HG02970 (cell line): ENCODE results near the gene RTN4IP1.
A peak's percentile ranks its signal among the peaks of the same experiment; 100 is the strongest.

Source experiments
- ATAC-seq: cut with Tn5 transposase; IDR thresholded peaks from one replicate; pipeline ENCODE4 v1.9.1; 2021; ENCODE audit warnings: mild to moderate bottlenecking, moderate library complexity, moderate number of reproducible peaks; ENCODE audit not compliant: unreplicated experiment, low FRiP score

The RTN4IP1 gene

GRCh38 chr6:106629103-106629858 lies at the start of gene RTN4IP1, which contains the start of gene QRSL1:
Gene RTN4IP1, minus strand, starts transcription at chr6:106629498. Its CDS starts 477 bp downstream, at chr6:106629021.
Gene QRSL1, plus strand, starts transcription at chr6:106629578. Its CDS starts 104 bp downstream, at chr6:106629682.
- ATAC-seq, result peak; percentile 69

DNA sequence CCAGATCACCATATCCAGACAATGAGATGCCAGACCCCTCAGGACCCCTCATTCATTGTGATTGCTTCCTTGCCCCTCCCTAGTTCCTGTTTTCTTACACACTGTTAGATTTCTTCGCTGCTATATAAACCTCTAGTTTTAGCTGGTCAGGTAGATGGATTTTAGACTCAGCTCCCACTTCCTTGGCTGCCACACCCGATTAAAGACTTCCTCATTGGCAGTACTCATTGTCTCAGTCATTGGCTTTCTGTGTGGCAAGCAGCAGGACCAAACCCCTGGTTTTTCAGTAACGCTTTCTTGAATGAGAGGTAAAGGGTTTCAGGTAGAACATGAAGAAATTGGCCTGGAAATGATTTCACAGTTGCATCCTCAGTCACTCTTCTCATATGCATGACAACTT lies 48.0 kb upstream of the RTN4IP1 start:
- ATAC-seq, result no peak

GRCh38 chr6:106674541-106675229 lies 45.4 kb upstream of the RTN4IP1 start:
- no peak for ATAC-seq

GRCh38 chr6:106671651-106672050 lies 42.4 kb upstream of the RTN4IP1 start:
- no peak for ATAC-seq

GRCh38 chr6:106670236-106670635 lies 40.9 kb upstream of the RTN4IP1 start:
- ATAC-seq, result no peak

DNA sequence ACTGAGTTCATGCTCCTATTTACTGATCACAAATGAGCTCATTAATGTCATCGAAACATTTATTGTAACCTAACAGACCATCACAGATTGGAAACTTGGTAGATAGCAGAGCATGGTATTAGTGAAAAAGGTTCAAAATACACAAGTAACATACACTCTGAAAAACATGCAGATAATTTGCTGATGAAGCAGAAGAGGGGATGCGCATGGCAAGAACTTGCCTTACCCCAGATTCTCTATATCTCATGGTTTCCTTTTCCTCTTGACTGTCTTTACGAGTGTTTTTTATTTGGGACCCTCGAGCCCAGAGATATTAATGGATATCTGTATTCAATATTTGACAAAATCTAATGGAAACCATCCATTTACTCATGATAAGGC lies 37.7 kb upstream of the RTN4IP1 start:
- ATAC-seq, result no peak

DNA sequence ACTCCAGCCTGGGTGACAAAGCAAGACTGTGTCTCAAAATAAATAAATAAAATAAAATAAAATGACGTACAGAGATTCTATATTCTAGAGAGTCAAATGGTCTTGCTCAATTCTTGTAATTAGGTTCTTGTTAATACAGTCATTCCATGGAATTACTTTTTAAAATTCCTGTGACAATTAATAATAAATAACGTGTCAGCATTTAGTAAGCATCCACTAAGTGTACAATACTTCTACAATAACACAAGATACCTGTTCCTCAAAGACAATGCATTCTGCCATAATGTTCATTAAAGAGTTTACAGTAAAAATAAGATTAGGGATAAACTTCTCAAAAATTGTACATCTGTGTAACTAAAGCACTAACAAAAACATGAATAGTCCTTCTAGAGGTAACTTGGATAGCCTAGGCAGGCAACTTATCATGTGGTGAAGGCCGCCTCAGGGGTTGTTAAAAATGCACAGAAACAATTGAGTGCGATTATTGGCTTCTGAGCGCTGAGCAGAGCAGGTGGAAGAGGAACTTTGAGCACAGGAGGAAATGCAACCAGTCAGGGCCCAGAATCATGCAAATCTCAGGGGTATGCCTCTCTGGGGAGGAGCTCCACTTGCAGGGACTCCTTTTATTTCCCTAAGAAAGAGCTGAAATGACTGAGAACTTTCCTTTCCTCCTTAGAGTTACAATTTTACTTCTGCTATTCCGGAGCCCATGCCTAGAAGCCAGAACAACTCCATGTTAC lies 37.2 kb upstream of the RTN4IP1 start:
- ATAC-seq, result peak; percentile 80

DNA sequence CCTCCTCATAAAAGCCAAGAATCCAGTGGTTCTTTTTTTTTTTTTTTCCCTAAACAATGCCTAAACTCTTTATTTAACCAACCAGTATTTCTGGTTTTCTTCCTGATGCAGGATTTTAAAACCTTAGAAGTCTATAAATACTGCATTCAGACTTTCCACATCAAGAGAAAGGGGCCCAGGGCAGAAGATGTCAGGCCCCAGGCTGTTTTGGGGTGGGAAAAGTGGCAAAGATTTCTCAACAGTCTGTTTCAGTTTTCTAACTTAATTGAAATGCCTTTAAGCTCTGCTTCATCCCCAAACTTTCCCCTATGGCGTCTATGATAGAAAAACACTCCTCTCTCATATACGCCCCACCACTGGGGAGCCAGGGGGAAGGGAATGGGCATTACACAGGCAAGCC lies 33.2 kb upstream of the RTN4IP1 start:
- no peak for ATAC-seq

GRCh38 chr6:106659859-106660258 lies 30.6 kb upstream of the RTN4IP1 start:
- no peak for ATAC-seq

- no peak for ATAC-seq
These were observed 29.2 kb upstream of the RTN4IP1 start for GRCh38 chr6:106658469-106658868.

DNA sequence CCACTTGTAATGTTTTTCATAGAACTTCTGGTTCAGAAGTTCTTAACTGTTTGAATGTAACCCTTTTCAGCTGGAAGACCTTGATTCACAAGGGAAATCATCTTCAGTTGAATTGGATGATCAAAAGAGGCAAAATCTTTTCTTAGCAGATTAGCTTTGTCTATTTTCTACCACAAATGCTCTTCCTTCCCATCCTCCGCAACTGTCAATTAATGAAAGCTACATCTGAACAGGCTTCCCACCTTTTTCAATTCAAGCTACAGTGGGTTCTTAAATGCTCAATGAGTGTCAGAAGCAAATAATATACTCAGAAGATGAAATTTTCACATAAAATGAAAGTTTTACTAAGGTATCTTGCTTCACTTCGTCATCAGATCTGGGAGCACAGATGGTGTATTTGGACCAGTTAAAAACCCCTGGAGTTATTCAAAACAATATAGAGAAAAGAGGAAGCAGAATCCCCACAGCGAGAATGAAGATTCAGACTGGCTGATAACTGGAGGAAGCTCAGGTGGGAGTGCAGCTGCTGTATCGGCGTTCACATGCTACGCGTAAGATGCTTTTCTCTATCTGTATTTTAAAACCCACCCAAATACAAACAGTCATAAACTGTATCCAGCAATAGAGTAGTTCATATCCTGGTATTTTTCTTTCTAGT lies 19.5 kb upstream of the RTN4IP1 start:
- ATAC-seq, result no peak

- no peak for ATAC-seq
These were observed 13.8 kb upstream of the RTN4IP1 start for GRCh38 chr6:106643061-106643460.

DNA sequence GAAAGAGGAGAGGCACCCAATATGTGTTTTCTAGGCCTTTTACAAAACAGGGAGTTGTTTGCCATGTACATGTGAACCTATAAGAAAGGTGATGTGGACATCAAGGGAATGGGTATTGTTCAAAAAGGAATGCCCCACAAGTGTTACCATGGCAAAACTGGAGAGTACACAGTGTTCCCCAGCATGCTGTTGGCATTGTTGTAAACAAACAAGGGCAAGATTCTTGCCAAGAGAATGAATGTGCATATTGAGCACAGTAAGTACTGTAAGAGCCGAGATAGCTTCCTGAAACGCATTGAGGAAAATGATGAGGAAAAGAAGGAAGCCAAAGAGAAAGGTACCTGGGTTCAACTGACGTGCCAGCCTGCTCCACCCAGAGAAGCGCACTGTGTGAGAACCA lies 13.2 kb upstream of the RTN4IP1 start:
- ATAC-seq, result no peak

- no peak for ATAC-seq
These were observed 10.5 kb upstream of the RTN4IP1 start for GRCh38 chr6:106639812-106640211.

GRCh38 chr6:106637717-106638341 lies 8.5 kb upstream of the RTN4IP1 start:
- ATAC-seq, result no peak

DNA sequence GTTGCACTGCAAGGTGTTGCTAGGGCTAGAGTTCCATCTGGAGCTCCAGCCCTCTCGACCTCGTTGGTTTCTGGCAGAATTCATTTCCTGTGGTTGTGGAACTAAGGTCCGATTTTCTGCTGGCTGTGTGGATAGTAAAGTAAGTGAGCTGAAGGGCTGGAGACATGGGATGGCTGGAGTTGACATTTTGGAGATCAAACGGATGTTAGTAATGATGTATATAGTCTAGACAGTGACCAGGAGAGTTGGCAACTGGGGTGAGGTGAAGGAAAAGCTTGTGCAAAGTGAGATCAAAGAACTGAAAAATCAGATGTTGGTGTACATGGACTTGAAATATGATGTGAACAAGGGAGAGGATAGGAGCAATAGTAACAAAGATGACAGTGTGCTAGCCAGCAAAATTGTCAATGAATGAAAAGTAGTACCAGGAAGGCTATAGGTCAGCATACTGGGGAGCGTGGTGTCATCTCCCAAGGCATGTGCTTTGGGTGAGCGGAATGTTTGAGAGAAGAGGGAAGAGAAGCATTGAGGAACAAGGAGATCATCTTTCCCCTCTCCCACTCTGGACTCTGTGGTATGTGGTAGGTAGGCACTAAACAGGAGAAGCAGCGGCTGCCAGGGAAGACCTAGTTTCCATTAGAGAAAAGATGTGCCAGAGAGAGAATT lies 7.9 kb upstream of the RTN4IP1 start:
- no peak for ATAC-seq

DNA sequence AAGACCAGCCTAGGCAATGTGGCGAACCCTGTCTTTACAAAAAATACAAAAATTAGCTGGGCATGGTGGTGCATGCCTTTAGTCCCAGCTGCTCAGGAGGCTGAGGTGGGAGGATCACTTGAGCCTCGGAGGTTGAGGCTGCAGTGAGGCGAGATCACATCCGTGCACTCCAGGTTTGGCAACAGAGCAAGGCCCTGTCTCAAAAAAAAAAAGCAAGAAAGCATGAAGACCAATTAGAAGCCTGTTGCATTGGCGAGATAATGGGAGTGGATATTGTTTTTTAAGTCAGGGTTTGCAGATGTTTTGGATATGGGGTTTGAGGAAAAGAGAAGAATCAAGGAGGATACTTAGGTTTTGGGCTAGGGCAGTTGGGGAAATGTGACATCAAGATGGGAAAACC lies 5.3 kb upstream of the RTN4IP1 start:
- ATAC-seq, result no peak

GRCh38 chr6:106631346-106631745 lies 2.0 kb upstream of the RTN4IP1 start:
- no peak for ATAC-seq

DNA sequence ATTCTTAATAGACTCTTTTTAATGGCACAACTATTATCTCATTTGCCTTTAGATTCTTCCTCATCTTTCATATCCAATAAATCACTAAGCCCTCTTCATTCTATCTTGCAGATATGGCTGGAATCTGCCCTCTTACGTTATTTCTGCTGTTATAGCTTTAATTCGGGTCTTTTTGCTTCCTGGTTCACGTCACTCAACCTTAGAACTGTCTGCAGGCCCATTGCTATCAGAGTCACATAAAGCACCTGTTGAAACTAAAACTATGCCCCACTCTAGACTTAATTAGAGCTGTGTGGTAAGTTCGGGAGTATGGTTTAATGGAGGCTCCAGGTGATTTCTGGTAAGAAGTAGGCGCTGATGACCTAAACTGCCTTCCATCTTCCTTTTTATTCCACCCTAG lies 1.1 kb upstream of the RTN4IP1 start:
- ATAC-seq, result no peak

- no peak for ATAC-seq
These were observed 513 bp upstream of the RTN4IP1 start for GRCh38 chr6:106629859-106630163.
